ENCODE data around the gene SIRT3.

The SIRT3 gene

DNA sequence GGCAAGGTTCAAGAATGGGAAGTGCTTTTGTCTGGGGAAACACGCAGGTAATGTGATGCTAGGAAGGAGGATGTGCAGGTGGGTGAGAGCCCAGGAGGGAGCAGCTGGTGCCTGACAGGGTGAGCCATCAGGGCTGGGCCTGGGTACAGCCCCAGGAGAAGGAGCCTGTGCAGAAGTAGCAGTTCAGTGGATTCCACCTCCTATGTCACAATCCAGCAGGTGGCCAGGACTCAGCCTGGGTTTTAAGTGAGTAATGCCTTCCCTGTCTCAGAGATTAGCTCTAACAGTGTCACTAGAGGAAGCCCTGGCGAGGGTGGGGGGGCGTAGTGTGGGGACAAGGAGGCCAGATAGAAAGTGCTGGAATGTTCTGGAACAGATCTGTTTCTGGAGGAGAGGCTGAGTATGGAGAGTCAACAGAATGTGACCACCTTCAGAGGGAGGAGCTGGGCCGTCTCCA, 20.5 kb downstream of the SIRT3 start:
- no peak for DNase-seq (ENCODE audit: low read depth)
- TF ChIP-seq, protein P1, sequence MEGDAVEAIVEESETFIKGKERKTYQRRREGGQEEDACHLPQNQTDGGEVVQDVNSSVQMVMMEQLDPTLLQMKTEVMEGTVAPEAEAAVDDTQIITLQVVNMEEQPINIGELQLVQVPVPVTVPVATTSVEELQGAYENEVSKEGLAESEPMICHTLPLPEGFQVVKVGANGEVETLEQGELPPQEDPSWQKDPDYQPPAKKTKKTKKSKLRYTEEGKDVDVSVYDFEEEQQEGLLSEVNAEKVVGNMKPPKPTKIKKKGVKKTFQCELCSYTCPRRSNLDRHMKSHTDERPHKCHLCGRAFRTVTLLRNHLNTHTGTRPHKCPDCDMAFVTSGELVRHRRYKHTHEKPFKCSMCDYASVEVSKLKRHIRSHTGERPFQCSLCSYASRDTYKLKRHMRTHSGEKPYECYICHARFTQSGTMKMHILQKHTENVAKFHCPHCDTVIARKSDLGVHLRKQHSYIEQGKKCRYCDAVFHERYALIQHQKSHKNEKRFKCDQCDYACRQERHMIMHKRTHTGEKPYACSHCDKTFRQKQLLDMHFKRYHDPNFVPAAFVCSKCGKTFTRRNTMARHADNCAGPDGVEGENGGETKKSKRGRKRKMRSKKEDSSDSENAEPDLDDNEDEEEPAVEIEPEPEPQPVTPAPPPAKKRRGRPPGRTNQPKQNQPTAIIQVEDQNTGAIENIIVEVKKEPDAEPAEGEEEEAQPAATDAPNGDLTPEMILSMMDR (IDR thresholded peaks at IDR 0.05; ENCODE audit: low read depth, low read length): no peak
- TF ChIP-seq MYC (IDR thresholded peaks at IDR 0.05; ENCODE audit: low read depth, low read length) (no peak), POLR2A (IDR thresholded peaks at IDR 0.05; ENCODE audit: extremely low read depth, insufficient read length) (no peak)
- TF ChIP-seq, protein P2, sequence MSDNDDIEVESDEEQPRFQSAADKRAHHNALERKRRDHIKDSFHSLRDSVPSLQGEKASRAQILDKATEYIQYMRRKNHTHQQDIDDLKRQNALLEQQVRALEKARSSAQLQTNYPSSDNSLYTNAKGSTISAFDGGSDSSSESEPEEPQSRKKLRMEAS (IDR thresholded peaks at IDR 0.05; ENCODE audit: low read depth, low read length): no peak
- no peak overlapping the region for H3K4me3 ChIP-seq (ENCODE audit: low read depth, low read length)

DNA sequence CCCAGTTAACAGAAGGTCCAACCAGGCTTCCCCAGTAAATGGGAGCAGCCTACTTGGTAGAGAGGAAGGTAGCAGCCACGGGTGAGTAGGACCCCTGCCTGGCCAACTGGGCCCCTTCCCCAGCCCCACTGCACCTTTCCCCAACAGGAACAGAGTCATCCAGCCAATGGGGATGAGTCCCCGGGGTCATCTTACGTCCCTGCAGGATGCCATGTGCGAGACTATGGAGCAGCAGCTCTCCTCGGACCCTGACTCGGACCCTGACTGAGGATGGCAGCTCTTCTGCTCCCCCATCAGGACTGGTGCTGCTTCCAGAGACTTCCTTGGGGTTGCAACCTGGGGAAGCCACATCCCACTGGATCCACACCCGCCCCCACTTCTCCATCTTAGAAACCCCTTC, 22.1 kb downstream of the SIRT3 start:
- no peak overlapping the region for H3K4me3 ChIP-seq (ENCODE audit: low read depth, low read length)
- TF ChIP-seq, protein P1 (IDR thresholded peaks at IDR 0.05; ENCODE audit: low read depth, low read length): no peak
- no peak for TF ChIP-seq MYC (IDR thresholded peaks at IDR 0.05; ENCODE audit: low read depth, low read length)
- TF ChIP-seq, protein P2 (IDR thresholded peaks at IDR 0.05; ENCODE audit: low read depth, low read length): no peak
- no peak for TF ChIP-seq POLR2A (IDR thresholded peaks at IDR 0.05; ENCODE audit: extremely low read depth, insufficient read length)
- DNase-seq (ENCODE audit: low read depth): no peak

DNA sequence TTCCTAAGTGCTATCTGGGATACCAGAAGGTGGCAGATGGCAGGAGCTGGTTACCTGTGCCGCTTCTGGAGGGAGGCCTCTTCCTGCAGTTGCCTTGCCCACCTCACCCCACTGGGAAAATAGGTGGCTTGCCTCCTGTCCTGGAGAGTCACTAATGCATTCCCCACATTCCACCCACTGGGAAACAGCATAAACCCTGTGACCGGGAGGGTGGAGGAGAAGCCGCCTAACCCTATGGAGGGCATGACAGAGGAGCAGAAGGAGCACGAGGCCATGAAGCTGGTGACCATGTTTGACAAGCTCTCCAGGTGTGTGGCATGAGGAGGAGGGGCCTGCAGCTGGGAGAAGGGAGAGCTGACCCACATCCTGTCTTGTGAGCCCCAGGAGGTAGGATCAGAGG, 23.0 kb downstream of the SIRT3 start:
- H3K4me3 ChIP-seq (ENCODE audit: low read depth, low read length): no peak overlapping the region
- TF ChIP-seq, protein P2 (IDR thresholded peaks at IDR 0.05; ENCODE audit: low read depth, low read length): no peak
- TF ChIP-seq MYC (IDR thresholded peaks at IDR 0.05; ENCODE audit: low read depth, low read length) (no peak), POLR2A (IDR thresholded peaks at IDR 0.05; ENCODE audit: extremely low read depth, insufficient read length) (no peak)
- TF ChIP-seq, protein P1 (IDR thresholded peaks at IDR 0.05; ENCODE audit: low read depth, low read length): no peak
- DNase-seq (ENCODE audit: low read depth): no peak

GRCh38 chr11:212150-213100, 23.7 kb downstream of the SIRT3 start:
- no peak overlapping the region for H3K4me3 ChIP-seq (ENCODE audit: low read depth, low read length)
- DNase-seq (ENCODE audit: low read depth): no peak
- no peak for TF ChIP-seq POLR2A (IDR thresholded peaks at IDR 0.05; ENCODE audit: extremely low read depth, insufficient read length)
- no peak for TF ChIP-seq MYC (IDR thresholded peaks at IDR 0.05; ENCODE audit: low read depth, low read length)
- TF ChIP-seq, protein P1 (IDR thresholded peaks at IDR 0.05; ENCODE audit: low read depth, low read length): no peak
- TF ChIP-seq, protein P2 (IDR thresholded peaks at IDR 0.05; ENCODE audit: low read depth, low read length): no peak

GRCh38 chr11:211741-212140, 24.4 kb downstream of the SIRT3 start:
- no peak for DNase-seq (ENCODE audit: low read depth)
- no peak overlapping the region for H3K4me3 ChIP-seq (ENCODE audit: low read depth, low read length)
- TF ChIP-seq, protein P1 (IDR thresholded peaks at IDR 0.05; ENCODE audit: low read depth, low read length): no peak
- no peak for TF ChIP-seq POLR2A (IDR thresholded peaks at IDR 0.05; ENCODE audit: extremely low read depth, insufficient read length)
- TF ChIP-seq, protein P2 (IDR thresholded peaks at IDR 0.05; ENCODE audit: low read depth, low read length): no peak

All from NB4 (cell line).